ENCODE results near the gene ITGA11. TPM values are rescaled to one million over a fixed set of nuclear protein-coding genes. Genes with fewer than 3 reads are reported as not detected.

Gene ITGA11
- total and polyA plus RNA-seq, 2 of the 13 experiments (the other 11 are each of a cell fraction or from before 2014, with no cell fraction given): not detected

GRCh38 chr15:68285259-68285980 is 146.5 kb downstream of the ITGA11 start (continued):
- no peak for TF ChIP-seq PRDM10 (CRISPR knock-in tag; IDR thresholded peaks at IDR 0.05; ENCODE audit: low read depth)
- TF ChIP-seq EED (CRISPR knock-in tag; IDR thresholded peaks at IDR 0.05): no peak
- no peak for TF ChIP-seq ZNF567 (CRISPR knock-in tag; IDR thresholded peaks at IDR 0.05; ENCODE audit: borderline replicate concordance)
- no peak for TF ChIP-seq TBX3 (IDR thresholded peaks at IDR 0.05; ENCODE audit: borderline replicate concordance)
- no peak for TF ChIP-seq NFIB (CRISPR knock-in tag; IDR thresholded peaks at IDR 0.05; ENCODE audit: borderline replicate concordance)
- TF ChIP-seq ZNF333 (CRISPR knock-in tag; IDR thresholded peaks at IDR 0.05; ENCODE audit: borderline replicate concordance): no peak
- no peak for TF ChIP-seq SMYD3 (CRISPR knock-in tag; IDR thresholded peaks at IDR 0.05)
- 0 out of 2 replicates have a peak, but pooled peaks have one; percentile 34 for TF ChIP-seq FOXP4 (CRISPR knock-in tag; IDR thresholded peaks at IDR 0.05)
